Measurements from ENCODE around the gene UBE2Z.
A peak's percentile ranks its signal among the peaks of the same experiment; 100 is the strongest.
"Not testable (repeated sequence)": the region's sequence is repeated elsewhere in the genome, so short reads cannot be mapped to it uniquely, and the experiment has no call there.

Gene UBE2Z

GRCh38 chr17:48944515-48945260, 36.5 kb downstream of the UBE2Z start, which contains the start of gene SNF8:
Gene SNF8 (minus strand): TSS chr17:48944842. CDS start chr17:48944734, 108 bp downstream.
- TF ChIP-seq EZH2 (optimal IDR thresholded peaks at IDR 0.05; ENCODE audit: low read depth, low read length) (no peak), EZH2phosphoT487 (IDR thresholded peaks at IDR 0.05; ENCODE audit: low read length) (no peak), CTCF (IDR thresholded peaks at IDR 0.05; ENCODE audit: low read length) (no peak)

GRCh38 chr17:48945261-48945651, 37.0 kb downstream of the UBE2Z start:
- Histone ChIP-seq H3K4me3 (ENCODE audit: low read length) (peak overlapping the region; percentile 97), H2AFZ (ENCODE audit: low read length) (peak overlapping the region; percentile 100), H3K79me2 (ENCODE audit: low read length) (peaks cover 12% of the 10 kb centered on the region), H3K4me2 (ENCODE audit: low read depth, low read length) (peak overlapping the region; percentile 90), H3K27ac (ENCODE audit: low read length) (peak overlapping the region; percentile 68; the same call in 1 of the 2 replicates), H3K9ac (ENCODE audit: low read length) (peak overlapping the region; percentile 72; the same call in 1 of the 2 replicates)
- H3K36me3 ChIP-seq (replicated peaks; ENCODE audit: insufficient read depth, low read length); H4K20me1 ChIP-seq (ENCODE audit: insufficient read depth, low read length); H3K9me3 ChIP-seq (replicated peaks; ENCODE audit: insufficient read depth, low read length); H3K9me2 ChIP-seq (replicated peaks; ENCODE audit: insufficient read depth, low read length); H3F3A ChIP-seq (ENCODE audit: insufficient read depth, low read length); H3K27me3 ChIP-seq (replicated peaks; ENCODE audit: insufficient read depth, low read length); DNase-seq; H3K4me1 ChIP-seq (ENCODE audit: low read length): not testable (repeated sequence)

More at GRCh38 chr17:48944515-48945260, 36.5 kb downstream of the UBE2Z start, which contains the start of gene SNF8:
- H4K20me1 ChIP-seq (ENCODE audit: insufficient read depth, low read length) = no peaks in the 10 kb centered on the region
- peak within 1 kb of the TSS; percentile 90 for H3K4me2 ChIP-seq (ENCODE audit: low read depth, low read length)
- no peaks in the 10 kb centered on the region for H3K36me3 ChIP-seq (replicated peaks; ENCODE audit: insufficient read depth, low read length)
- no peaks in the 10 kb centered on the region for H3F3A ChIP-seq (ENCODE audit: insufficient read depth, low read length)
- H2AFZ ChIP-seq (ENCODE audit: low read length) = peak within 1 kb of the TSS; percentile 100
- no peaks in the 10 kb centered on the region for H3K9me2 ChIP-seq (replicated peaks; ENCODE audit: insufficient read depth, low read length)
- peaks cover 5% of the 10 kb centered on the region for H3K27me3 ChIP-seq (replicated peaks; ENCODE audit: insufficient read depth, low read length)
- peak within 1 kb of the TSS; percentile 72 for H3K9ac ChIP-seq (ENCODE audit: low read length)
- H3K27ac ChIP-seq (ENCODE audit: low read length) = peak within 1 kb of the TSS; percentile 68; the same call in 1 of the 2 replicates
- peak; percentile 91 for DNase-seq
- H3K4me1 ChIP-seq (ENCODE audit: low read length) = peaks cover 8% of the 10 kb centered on the region; the same call in 1 of the 2 replicates
- peak within 1 kb of the TSS; percentile 97 for H3K4me3 ChIP-seq (ENCODE audit: low read length)
- H3K79me2 ChIP-seq (ENCODE audit: low read length) = peaks cover 12% of the 10 kb centered on the region
- no peaks in the 10 kb centered on the region for H3K9me3 ChIP-seq (replicated peaks; ENCODE audit: insufficient read depth, low read length)

GRCh38 chr17:48951572-48951971, 43.4 kb downstream of the UBE2Z start:
- no peaks in the 10 kb centered on the region for H3K9me2 ChIP-seq (replicated peaks; ENCODE audit: insufficient read depth, low read length)
- no peaks in the 10 kb centered on the region for H3K36me3 ChIP-seq (replicated peaks; ENCODE audit: insufficient read depth, low read length)
- no peak overlapping the region for H3K4me3 ChIP-seq (ENCODE audit: low read length)
- H3K4me2 ChIP-seq (ENCODE audit: low read depth, low read length) = no peak overlapping the region
- H4K20me1 ChIP-seq (ENCODE audit: insufficient read depth, low read length) = no peaks in the 10 kb centered on the region
- no peaks in the 10 kb centered on the region for H3K9me3 ChIP-seq (replicated peaks; ENCODE audit: insufficient read depth, low read length)
- no peak overlapping the region for H3K27ac ChIP-seq (ENCODE audit: low read length)
- no peak for DNase-seq
- peaks cover 2% of the 10 kb centered on the region for H3K27me3 ChIP-seq (replicated peaks; ENCODE audit: insufficient read depth, low read length)
- TF ChIP-seq CTCF (IDR thresholded peaks at IDR 0.05; ENCODE audit: low read length) (no peak), EZH2 (optimal IDR thresholded peaks at IDR 0.05; ENCODE audit: low read depth, low read length) (no peak), EZH2phosphoT487 (IDR thresholded peaks at IDR 0.05; ENCODE audit: low read length) (no peak)
- H2AFZ ChIP-seq (ENCODE audit: low read length) = no peak overlapping the region
- no peaks in the 10 kb centered on the region for H3F3A ChIP-seq (ENCODE audit: insufficient read depth, low read length)
- no peaks in the 10 kb centered on the region for H3K4me1 ChIP-seq (ENCODE audit: low read length)
- H3K9ac ChIP-seq (ENCODE audit: low read length) = no peak overlapping the region
- H3K79me2 ChIP-seq (ENCODE audit: low read length) = no peaks in the 10 kb centered on the region

- Histone ChIP-seq H3K36me3 (replicated peaks; ENCODE audit: insufficient read depth, low read length) (no peaks in the 10 kb centered on the region), H3K27me3 (replicated peaks; ENCODE audit: insufficient read depth, low read length) (peaks cover 7% of the 10 kb centered on the region), H3F3A (ENCODE audit: insufficient read depth, low read length) (no peaks in the 10 kb centered on the region), H3K4me2 (ENCODE audit: low read depth, low read length) (peak overlapping the region; percentile 27; the same call in 1 of the 2 replicates), H3K9ac (ENCODE audit: low read length) (no peak overlapping the region), H3K4me3 (ENCODE audit: low read length) (no peak overlapping the region), H3K4me1 (ENCODE audit: low read length) (no peaks in the 10 kb centered on the region), H3K27ac (ENCODE audit: low read length) (no peak overlapping the region), H3K9me2 (replicated peaks; ENCODE audit: insufficient read depth, low read length) (no peaks in the 10 kb centered on the region), H3K9me3 (replicated peaks; ENCODE audit: insufficient read depth, low read length) (no peaks in the 10 kb centered on the region), H3K79me2 (ENCODE audit: low read length) (no peaks in the 10 kb centered on the region), H2AFZ (ENCODE audit: low read length) (no peak overlapping the region), H4K20me1 (ENCODE audit: insufficient read depth, low read length) (no peaks in the 10 kb centered on the region)
- no peak for TF ChIP-seq EZH2phosphoT487 (IDR thresholded peaks at IDR 0.05; ENCODE audit: low read length)
- no peak for TF ChIP-seq CTCF (IDR thresholded peaks at IDR 0.05; ENCODE audit: low read length)
- TF ChIP-seq EZH2 (optimal IDR thresholded peaks at IDR 0.05; ENCODE audit: low read depth, low read length) = no peak
- DNase-seq = peak; percentile 21
Measured at GRCh38 chr17:48952904-48953303, 44.7 kb downstream of the UBE2Z start.
